HL-60/S4 (cell line): Measurements from ENCODE around the gene RCHY1.

Experiments used
- in situ Hi-C: fragments of 300-500 bp; cut with MboI; formaldehyde crosslinking; loops from 2 replicates; pipeline ENCODE4 v1.14.3; 2022; ENCODE audit warnings: low sequenced_read_pairs

Gene RCHY1

GRCh38 chr4:75429208-75429607 is 85.0 kb downstream of the RCHY1 start:
- in situ Hi-C loops, result no loop called here
